ENCODE results near the gene CA11.

Gene CA11

DNA sequence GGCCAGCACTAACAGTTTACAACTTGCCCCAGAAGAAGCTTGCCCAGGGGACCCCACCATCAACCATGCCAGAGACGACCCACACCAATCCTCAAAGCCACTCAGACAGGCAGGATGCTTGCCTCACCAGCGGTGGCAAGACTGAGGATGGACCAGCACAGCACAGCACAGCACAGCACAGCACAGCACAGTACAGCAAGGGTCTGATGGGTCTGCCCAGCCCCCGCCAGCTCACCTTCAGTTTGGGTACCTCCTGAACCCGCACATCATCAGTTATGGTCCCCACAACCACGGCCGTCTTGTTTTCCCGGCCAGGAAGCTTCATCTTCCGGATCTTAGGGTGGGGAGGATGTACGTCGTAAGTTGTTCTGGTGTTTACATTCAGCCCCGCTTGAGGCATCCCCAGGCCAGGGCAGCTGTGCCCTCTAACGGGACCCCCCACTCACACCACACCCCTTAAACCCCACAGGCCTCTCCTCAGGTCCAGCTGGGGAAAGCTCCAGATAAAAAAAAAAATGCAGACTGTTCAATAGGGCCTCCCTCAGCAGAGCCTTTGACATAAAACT, 29.4 kb downstream of the CA11 start:
- peaks cover 35% of the 10 kb centered on the region for H3K36me3 ChIP-seq (ENCODE audit: insufficient read depth, low read length)
- H3K27me3 ChIP-seq (ENCODE audit: insufficient read depth, low read length) = no peaks in the 10 kb centered on the region
- 92% methylated on average over 11 of the region's 12 CpGs for WGBS
- H3K9ac ChIP-seq (ENCODE audit: low read depth, low read length) = peak overlapping the region; percentile 99; the same call in 1 of the 2 replicates
- H3K27ac ChIP-seq (ENCODE audit: low read depth, low read length) = peak overlapping the region; percentile 99
- H3K4me3 ChIP-seq (ENCODE audit: low read length) = peak overlapping the region; percentile 97; the same call in 1 of the 2 replicates
- H3K9me3 ChIP-seq (ENCODE audit: insufficient read depth, low read depth, low read length) = no peaks in the 10 kb centered on the region
- peaks cover 37% of the 10 kb centered on the region for H3K4me1 ChIP-seq (ENCODE audit: insufficient read depth, low read length)

DNA sequence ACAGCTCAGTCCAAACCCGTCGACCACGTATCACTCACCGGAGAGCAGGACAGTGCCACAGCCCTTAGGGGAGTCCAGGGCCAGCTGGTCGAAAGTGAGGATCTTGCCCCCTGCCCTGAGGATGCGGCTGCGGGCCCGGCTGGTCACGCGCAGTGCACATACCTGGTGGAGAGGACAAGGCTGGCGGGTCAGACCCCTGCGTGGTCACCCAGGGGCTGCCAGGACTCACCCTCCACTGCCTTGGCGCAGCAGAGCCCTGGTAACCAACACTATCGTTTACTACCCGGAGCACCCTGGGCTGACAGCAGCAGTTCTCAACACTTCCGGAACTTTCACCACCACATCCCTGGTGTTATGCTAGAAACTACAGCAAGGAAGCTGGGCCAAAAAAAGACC, 29.9 kb downstream of the CA11 start:
- Histone ChIP-seq H3K36me3 (ENCODE audit: insufficient read depth, low read length) (peaks cover 35% of the 10 kb centered on the region), H3K4me3 (ENCODE audit: low read length) (0 out of 2 replicates have a peak overlapping the region, but pooled peaks have one; percentile 97), H3K27me3 (ENCODE audit: insufficient read depth, low read length) (no peaks in the 10 kb centered on the region), H3K9ac (ENCODE audit: low read depth, low read length) (peak overlapping the region; percentile 46; the same call in 1 of the 2 replicates), H3K9me3 (ENCODE audit: insufficient read depth, low read depth, low read length) (no peaks in the 10 kb centered on the region), H3K27ac (ENCODE audit: low read depth, low read length) (peak overlapping the region; percentile 99; the same call in 1 of the 2 replicates), H3K4me1 (ENCODE audit: insufficient read depth, low read length) (peaks cover 37% of the 10 kb centered on the region)
- WGBS = 94% methylated on average over 16 of the region's 16 CpGs

DNA sequence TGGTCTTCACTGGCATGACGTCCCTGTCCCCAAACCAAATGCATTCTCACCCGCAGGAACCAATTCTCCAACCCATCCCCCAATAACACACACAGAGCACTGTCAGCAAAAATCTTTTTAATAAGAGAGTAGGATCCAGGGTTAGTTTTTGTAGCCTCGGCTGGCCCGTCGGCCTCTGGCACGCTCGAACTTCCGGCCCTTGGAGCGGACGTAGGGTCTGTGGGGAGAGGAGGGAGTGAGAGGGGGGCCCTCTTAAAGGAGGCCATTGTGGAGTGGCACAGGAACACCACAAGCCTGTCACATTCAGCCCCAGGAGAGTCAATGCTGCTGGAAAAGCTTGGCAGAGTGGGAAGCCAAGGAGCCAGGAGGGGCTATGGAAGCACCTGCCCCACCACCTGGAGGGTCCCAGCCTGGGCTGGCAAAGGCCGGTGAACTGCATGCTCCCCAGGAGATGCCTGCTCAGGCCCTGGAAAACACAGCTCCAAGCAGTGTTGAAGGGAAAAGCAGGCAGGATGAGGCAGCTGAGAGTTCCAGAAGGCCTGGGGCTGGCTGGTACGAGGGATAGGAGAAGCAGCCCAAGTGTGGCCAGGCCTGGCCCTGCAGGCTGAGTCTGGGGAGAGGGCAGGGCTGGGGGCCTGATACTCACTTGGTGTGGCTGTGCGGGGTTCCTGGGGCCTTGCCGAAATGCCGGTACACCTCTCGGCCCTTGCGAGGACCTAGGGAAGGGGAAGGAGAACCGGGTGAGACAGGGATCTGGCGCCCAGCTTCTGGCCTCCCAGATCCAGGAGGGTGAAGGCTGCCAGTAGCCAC, 30.6 kb downstream of the CA11 start:
- Histone ChIP-seq H3K27ac (ENCODE audit: low read depth, low read length) (peak overlapping the region; percentile 99), H3K4me3 (ENCODE audit: low read length) (peak overlapping the region; percentile 38), H3K9ac (ENCODE audit: low read depth, low read length) (peak overlapping the region; percentile 84), H3K9me3 (ENCODE audit: insufficient read depth, low read depth, low read length) (no peaks in the 10 kb centered on the region), H3K27me3 (ENCODE audit: insufficient read depth, low read length) (no peaks in the 10 kb centered on the region), H3K4me1 (ENCODE audit: insufficient read depth, low read length) (peaks cover 37% of the 10 kb centered on the region), H3K36me3 (ENCODE audit: insufficient read depth, low read length) (peaks cover 35% of the 10 kb centered on the region)
- 80% methylated on average over 17 of the region's 19 CpGs for WGBS

DNA sequence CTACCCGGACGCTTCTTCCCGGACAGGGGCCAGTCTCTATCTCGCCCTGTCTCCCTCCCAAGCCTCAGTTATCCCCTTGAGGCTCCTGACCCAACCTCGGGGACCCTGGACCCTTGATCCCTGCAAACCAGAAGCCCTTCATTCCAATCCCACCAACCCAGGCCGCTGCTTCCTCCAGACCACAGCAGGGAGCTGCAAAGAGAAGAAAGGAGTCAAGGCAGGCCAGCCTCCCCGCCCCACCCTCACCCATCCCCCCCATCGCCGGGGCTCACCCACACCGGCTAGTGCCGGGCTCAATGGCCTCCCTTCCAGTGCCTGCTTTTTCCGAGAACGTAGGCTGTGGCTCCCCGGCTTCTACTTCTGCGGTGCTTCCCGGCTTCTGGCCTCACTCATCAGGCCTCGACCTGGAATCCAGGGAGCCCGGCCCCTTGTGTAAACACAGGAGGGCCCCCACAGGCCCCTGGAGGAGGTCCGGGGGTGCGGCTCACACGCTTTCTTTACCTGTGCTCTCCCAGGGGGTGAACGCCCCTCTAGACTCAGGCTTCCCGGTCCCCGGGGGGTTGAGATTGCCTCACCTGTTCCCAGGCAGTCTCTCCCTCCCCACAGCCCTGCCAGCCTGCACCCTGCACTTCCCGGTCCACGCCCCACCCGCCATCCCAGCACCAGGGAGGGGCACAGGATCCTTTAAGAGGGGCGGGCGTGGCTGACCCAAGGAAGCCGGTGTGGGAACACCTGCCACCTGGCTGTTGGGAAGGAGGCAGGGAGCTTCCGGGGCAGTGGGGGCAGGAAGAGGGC, 31.4 kb downstream of the CA11 start, which contains the start of gene FAM83E:
Gene FAM83E (minus strand): TSS at position 641 of the 795 bp plus-strand sequence. CDS start 1,704 bp downstream, outside the sequence.
- Histone ChIP-seq H3K4me3 (ENCODE audit: low read length) (peak within 1 kb of the TSS; percentile 38), H3K27ac (ENCODE audit: low read depth, low read length) (peak within 1 kb of the TSS; percentile 99), H3K9ac (ENCODE audit: low read depth, low read length) (peak within 1 kb of the TSS; percentile 84), H3K36me3 (ENCODE audit: insufficient read depth, low read length) (peaks cover 35% of the 10 kb centered on the region), H3K4me1 (ENCODE audit: insufficient read depth, low read length) (peaks cover 33% of the 10 kb centered on the region), H3K27me3 (ENCODE audit: insufficient read depth, low read length) (no peaks in the 10 kb centered on the region), H3K9me3 (ENCODE audit: insufficient read depth, low read depth, low read length) (no peaks in the 10 kb centered on the region)
- 29% methylated on average over 30 of the region's 31 CpGs for WGBS

DNA sequence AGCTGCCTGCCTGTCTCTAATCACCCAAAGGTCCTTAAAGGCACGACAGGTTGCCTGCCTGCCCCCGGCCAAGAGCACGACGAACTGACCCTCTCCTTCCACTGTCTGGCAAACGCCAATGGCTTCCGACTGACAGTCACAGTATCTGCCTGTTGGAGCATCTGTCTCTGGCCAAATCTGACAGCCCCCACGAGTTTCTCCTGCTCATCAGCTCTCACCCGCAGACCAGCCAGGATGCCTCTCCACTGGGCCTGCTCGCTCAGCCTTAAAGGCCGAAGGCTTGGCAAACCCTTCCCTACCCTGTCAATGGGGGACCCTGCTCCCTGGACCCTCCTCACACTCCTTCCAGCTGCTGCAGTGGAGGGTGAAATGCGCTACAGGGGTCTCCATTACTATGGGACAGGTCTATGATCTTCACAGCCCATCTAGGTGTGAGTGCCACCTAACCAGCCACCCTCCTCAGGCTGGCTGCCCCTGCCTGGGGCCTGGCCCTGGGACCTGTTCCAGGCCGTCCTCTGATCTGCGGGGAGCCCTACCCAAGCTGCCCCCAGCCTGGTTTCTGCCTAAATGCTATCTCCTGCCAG, 32.0 kb downstream of the CA11 start:
- Histone ChIP-seq H3K9ac (ENCODE audit: low read depth, low read length) (peak overlapping the region; percentile 84), H3K4me3 (ENCODE audit: low read length) (no peak overlapping the region), H3K27me3 (ENCODE audit: insufficient read depth, low read length) (no peaks in the 10 kb centered on the region), H3K4me1 (ENCODE audit: insufficient read depth, low read length) (peaks cover 33% of the 10 kb centered on the region), H3K36me3 (ENCODE audit: insufficient read depth, low read length) (peaks cover 35% of the 10 kb centered on the region), H3K27ac (ENCODE audit: low read depth, low read length) (peak overlapping the region; percentile 99), H3K9me3 (ENCODE audit: insufficient read depth, low read depth, low read length) (no peaks in the 10 kb centered on the region)
- WGBS = 90% methylated on average over 13 of the region's 13 CpGs

DNA sequence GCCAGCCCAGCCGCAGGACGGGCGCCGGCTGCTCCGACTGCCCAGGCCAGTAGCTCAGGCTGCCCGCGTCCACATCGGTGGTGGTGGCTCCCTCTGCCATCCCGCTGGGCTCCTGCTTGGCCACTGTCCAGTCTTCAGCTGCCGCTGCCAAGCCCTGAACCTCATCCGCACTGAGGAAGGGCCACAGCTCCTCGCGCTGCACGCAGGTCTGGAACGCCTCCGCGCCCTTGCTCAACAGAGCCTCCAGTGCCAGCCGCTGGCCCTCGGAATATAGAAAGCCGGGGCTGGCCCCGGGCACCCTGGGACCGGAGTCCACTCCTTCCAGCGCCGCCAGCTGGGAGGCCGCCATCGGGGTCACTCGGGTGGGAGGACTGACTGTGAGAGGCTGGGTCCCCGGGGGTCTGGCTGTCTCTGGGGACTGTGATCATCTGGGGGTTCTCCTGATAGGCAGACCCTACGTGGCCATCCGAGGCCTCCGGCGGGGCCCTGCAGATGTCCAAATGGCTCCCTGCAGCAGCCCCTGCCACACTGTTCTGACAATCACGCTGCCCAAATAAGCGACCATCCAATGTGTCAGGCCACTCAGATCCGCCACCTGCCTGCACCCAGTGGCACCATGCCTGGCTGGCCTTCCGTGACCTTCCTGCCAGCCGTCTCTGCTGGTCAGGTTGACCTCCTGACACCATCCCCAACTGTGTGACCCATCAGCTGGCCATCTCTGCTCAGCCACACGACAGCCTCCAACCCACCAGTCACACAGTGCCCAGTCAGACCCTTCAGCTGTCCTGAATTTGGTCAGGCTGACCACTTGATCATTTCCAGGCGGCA, 32.7 kb downstream of the CA11 start:
- peaks cover 33% of the 10 kb centered on the region for H3K4me1 ChIP-seq (ENCODE audit: insufficient read depth, low read length)
- H3K4me3 ChIP-seq (ENCODE audit: low read length) = no peak overlapping the region
- no peaks in the 10 kb centered on the region for H3K27me3 ChIP-seq (ENCODE audit: insufficient read depth, low read length)
- H3K9ac ChIP-seq (ENCODE audit: low read depth, low read length) = peak overlapping the region; percentile 84; the same call in 1 of the 2 replicates
- H3K36me3 ChIP-seq (ENCODE audit: insufficient read depth, low read length) = peaks cover 33% of the 10 kb centered on the region
- 96% methylated on average over 39 of the region's 39 CpGs for WGBS
- no peak overlapping the region; the same call in 1 of the 2 replicates for H3K27ac ChIP-seq (ENCODE audit: low read depth, low read length)
- H3K9me3 ChIP-seq (ENCODE audit: insufficient read depth, low read depth, low read length) = no peaks in the 10 kb centered on the region

DNA sequence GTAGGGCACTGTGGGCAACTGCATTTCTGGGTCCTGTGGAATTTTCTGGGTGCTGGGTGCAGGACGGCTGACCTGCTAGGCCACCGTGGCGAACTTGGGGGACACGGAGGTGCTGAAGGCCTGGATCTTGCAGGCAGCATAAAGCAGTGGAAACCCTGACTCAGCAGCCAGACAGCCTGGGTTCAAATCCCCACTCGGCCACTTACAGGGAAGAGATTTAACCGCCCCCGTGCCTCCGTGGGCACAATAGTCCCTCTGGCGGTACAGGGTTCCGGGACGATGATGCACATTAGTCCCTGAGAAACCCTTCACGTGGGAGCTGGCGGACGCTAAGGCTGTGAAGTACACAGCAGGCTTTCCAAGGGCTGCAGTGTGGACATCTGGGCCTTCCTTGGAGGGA, 34.1 kb downstream of the CA11 start:
- Histone ChIP-seq H3K4me1 (ENCODE audit: insufficient read depth, low read length) (peaks cover 23% of the 10 kb centered on the region), H3K36me3 (ENCODE audit: insufficient read depth, low read length) (peaks cover 19% of the 10 kb centered on the region), H3K27me3 (ENCODE audit: insufficient read depth, low read length) (no peaks in the 10 kb centered on the region), H3K4me3 (ENCODE audit: low read length) (no peak overlapping the region), H3K27ac (ENCODE audit: low read depth, low read length) (no peak overlapping the region), H3K9ac (ENCODE audit: low read depth, low read length) (no peak overlapping the region), H3K9me3 (ENCODE audit: insufficient read depth, low read depth, low read length) (no peaks in the 10 kb centered on the region)
- 93% methylated on average over 14 of the region's 14 CpGs for WGBS

DNA sequence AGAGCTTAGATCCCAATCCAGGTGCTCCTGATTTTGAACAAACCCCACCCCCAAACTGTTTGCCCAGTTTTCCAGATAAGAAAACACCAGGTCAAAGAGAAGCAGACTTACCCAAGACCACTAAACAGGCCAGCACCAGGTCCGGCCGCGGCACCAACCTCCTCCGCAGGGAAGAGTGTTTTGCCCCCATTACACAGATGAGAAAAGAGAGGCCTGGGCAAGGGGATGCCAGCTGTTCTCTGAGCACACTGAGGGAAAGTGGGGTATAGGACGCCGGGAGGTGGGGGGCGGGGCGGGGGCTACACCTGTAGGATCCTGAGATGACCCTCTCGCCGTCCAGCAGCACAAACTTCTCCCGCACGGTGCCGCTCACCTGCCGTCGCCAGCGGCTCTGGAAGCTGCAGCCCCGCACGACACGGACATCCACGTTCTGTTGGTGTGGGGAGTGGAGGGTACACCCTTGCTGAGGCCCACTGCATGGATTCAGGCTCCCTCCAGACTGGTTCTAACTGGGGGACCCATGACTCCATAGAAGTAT, 36.3 kb downstream of the CA11 start:
- no peak overlapping the region for H3K9ac ChIP-seq (ENCODE audit: low read depth, low read length)
- no peaks in the 10 kb centered on the region for H3K9me3 ChIP-seq (ENCODE audit: insufficient read depth, low read depth, low read length)
- H3K4me3 ChIP-seq (ENCODE audit: low read length) = no peak overlapping the region
- H3K27me3 ChIP-seq (ENCODE audit: insufficient read depth, low read length) = no peaks in the 10 kb centered on the region
- no peak overlapping the region for H3K27ac ChIP-seq (ENCODE audit: low read depth, low read length)
- H3K4me1 ChIP-seq (ENCODE audit: insufficient read depth, low read length) = 0 out of 2 replicates have a peak, but pooled peaks cover under 1% of the 10 kb centered on the region
- 95% methylated on average over 20 of the region's 20 CpGs for WGBS
- no peaks in the 10 kb centered on the region for H3K36me3 ChIP-seq (ENCODE audit: insufficient read depth, low read length)

DNA sequence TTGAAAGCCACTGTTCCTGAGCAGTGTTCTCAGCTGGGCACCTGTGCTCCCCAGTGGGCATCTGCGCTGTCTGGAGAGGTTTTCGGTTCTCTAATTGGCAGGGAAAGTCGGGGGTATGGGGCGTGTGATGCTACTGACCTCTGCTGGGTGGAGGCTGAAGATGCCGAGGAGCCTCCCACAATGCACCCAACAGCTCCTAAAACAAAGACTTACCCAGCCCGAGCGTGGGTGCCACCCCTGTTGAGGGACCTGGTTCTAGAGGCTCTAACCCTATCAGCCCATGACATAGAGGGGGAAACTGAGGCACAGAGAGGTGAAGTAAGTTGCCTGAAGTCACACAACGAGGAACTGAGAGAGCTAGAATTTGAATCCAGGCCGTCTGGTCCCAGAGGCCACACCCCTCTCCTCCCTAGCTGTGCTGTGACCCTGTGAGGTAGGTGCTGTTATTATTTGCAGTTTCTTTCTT, 37.2 kb downstream of the CA11 start:
- Histone ChIP-seq H3K9ac (ENCODE audit: low read depth, low read length) (no peak overlapping the region), H3K9me3 (ENCODE audit: insufficient read depth, low read depth, low read length) (no peaks in the 10 kb centered on the region), H3K27me3 (ENCODE audit: insufficient read depth, low read length) (no peaks in the 10 kb centered on the region), H3K36me3 (ENCODE audit: insufficient read depth, low read length) (no peaks in the 10 kb centered on the region), H3K4me3 (ENCODE audit: low read length) (no peak overlapping the region), H3K4me1 (ENCODE audit: insufficient read depth, low read length) (no peaks in the 10 kb centered on the region), H3K27ac (ENCODE audit: low read depth, low read length) (no peak overlapping the region)
- 71% methylated on average over 6 of the region's 9 CpGs for WGBS

DNA sequence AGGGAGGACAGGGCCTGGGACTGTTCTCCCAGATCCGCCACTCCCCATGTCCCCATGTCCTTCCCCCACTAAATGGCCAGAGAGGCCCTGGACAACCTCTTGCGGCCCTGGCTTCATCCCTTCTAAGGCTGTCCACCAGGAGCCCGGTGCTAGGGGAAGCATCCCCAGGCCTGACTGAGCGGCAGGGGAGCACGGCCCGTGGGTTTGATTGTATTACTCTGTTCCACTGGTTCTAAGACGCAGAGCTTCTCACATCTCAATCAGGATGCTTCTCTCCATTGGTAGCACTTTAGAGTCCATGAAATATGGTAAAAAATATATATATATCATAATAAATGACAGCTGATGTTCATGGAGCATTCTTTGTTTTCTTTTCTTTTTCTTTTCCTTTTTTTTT, 38.6 kb downstream of the CA11 start:
- Histone ChIP-seq H3K9me3 (ENCODE audit: insufficient read depth, low read depth, low read length) (no peaks in the 10 kb centered on the region), H3K27ac (ENCODE audit: low read depth, low read length) (no peak overlapping the region), H3K27me3 (ENCODE audit: insufficient read depth, low read length) (no peaks in the 10 kb centered on the region), H3K4me3 (ENCODE audit: low read length) (no peak overlapping the region), H3K9ac (ENCODE audit: low read depth, low read length) (no peak overlapping the region), H3K4me1 (ENCODE audit: insufficient read depth, low read length) (no peaks in the 10 kb centered on the region), H3K36me3 (ENCODE audit: insufficient read depth, low read length) (no peaks in the 10 kb centered on the region)
- WGBS = 94% methylated on average over 7 of the region's 7 CpGs
